NCI-H187 (cell line): ENCODE results near the gene KLHL17.

Experiments
- DNase-seq, 2 experiments: peaks; one replicate each; lab custom pipeline; 2025; lab: John Stamatoyannopoulos, UW

KLHL17 gene

DNA sequence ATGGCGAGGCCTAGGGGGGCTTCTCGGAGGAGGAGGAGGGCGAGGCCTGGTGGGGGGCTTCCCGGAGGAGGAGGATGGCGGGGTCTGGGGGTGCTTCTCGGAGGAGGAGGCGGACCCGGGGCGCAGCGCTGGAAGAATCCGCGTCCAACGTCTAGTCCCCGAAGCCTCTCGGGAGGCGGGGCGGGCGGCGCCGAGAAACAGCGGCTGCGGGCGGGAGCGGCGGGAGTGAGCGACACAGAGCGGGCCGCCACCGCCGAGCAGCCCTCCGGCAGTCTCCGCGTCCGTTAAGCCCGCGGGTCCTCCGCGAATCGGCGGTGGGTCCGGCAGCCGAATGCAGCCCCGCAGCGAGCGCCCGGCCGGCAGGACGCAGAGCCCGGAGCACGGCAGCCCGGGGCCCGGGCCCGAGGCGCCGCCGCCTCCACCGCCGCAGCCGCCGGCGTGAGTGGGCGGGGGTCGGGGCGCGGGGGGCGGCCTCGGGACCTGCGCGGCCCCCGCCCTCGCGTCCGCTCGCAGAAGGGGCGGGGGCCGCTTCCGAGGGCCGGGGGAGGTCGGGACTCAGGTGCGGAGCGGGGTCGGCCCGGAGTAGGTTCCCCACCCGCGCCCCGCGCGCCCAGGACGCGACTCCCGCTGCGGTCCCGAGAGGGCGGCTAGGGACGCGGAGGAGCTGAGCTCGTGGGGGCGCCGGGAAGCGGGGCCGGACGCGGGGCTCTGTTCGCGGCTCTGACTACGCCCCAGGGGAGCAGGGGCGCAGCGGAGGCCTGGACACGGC lies at the start of gene KLHL17:
TSS of gene KLHL17 (plus strand) at position 222 of the 769 bp plus-strand sequence. CDS start at position 332, 110 bp downstream.
- DNase-seq = peak in 1 of 2 experiments; percentile 55

DNA sequence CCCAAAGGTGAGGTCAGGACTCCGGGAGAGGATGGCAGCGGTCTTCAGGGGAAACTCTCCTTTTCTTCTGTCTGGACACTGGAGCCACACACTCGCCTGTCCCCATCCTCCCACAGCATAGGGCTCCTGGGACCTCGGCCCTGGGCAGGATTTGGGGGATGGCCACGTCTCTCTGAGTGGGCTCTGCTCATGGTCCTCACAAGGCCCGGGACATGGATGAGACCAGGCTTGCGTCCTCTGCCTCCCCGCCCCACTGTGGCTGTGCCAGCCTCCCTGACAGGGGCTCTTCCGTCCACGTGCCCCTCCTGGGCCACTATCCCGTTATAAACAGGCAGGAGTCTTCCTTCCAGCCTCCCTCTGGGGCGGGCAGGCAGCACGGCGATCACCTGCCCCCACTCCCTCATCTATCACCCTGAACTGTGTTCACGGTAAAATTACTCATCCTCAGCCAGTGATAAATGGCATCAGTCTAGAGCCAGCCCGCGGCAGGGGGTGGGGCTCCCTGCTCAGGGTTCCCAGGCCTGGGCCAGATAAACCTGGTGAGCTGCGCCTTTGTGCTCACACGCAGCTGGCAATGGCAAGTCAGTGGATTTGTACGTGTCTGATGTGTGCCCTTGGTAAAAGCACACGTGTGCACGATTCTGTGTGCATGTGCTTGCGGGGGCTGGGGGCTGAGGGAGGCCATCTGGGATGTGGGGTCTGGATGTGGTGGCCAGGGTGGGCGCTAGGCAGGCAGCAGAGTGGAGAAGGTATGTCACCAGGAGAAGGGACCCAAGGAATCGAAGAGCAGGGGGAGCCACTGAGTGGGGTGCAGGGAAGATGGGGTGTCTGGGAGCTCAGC lies 49.3 kb upstream of the KLHL17 start:
- peak; percentile 35 to 69 for DNase-seq

DNA sequence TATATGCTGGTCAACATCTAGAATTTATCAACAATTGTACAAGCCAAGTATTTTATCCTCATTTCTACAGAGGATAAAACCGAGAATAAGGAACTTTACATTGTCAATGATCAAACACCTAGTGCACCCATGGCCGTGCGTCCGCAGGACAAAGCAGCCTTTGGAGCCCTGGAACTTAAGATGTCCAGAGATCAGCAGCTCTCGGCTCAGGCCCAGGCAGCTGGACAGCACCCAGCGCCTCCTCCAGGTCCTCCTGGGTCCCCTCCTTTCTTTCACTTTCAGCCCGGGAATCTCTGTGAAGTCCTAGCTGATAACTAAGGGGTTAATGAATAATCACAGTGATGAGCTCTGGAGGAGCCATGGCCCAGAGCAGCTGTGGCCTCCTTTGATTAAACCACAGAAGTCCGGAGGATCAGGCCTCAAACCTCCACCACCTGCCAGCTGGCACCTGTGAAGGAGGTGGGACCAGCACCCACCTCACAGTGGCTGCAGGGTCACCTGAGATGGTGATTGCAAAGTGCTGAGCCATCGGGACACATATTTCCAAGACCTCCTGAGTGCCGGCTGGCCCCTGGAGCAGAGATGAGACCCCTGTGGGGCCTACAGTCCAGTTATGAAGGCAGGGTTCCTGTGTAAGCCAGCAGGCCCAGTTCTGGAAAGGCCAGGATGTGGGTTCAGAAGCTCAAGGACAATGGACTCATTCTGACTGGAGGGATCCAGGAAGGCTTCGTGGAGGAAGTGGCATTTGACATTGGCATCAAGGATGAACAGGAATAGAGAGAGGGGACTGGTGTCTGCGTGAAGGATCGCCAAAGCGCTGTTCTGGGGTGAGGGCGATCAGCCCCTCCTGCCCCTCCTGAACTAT lies 48.3 kb upstream of the KLHL17 start:
- DNase-seq = no peak

DNA sequence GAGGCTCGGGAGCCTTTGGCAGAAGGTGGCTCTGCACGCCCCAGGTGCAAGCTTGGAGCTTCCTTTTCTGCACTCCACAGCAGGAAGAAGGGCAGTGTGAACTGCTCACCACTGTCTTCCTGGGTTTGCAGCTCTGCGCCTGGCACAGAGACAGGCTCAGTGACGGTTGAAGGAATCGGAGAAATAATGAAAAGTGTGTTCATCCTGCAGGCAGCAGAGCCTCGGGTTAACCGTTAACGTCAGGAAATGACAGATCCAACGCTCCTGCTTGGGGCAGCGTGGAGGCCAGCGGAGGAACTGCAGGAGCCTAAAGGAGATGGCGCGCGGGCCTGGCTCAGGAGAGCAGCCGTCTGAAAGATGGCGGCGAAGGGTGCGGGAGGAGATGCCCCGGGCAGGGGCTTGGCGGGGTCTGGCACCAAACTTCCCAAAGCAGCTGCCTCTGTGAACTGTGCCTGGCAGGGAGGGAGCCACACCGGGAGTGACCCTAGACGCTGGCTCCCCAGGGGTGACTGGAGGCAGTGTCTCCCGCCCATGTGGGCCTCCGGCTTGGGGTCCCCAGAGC lies 47.6 kb upstream of the KLHL17 start:
- DNase-seq = no peak

DNA sequence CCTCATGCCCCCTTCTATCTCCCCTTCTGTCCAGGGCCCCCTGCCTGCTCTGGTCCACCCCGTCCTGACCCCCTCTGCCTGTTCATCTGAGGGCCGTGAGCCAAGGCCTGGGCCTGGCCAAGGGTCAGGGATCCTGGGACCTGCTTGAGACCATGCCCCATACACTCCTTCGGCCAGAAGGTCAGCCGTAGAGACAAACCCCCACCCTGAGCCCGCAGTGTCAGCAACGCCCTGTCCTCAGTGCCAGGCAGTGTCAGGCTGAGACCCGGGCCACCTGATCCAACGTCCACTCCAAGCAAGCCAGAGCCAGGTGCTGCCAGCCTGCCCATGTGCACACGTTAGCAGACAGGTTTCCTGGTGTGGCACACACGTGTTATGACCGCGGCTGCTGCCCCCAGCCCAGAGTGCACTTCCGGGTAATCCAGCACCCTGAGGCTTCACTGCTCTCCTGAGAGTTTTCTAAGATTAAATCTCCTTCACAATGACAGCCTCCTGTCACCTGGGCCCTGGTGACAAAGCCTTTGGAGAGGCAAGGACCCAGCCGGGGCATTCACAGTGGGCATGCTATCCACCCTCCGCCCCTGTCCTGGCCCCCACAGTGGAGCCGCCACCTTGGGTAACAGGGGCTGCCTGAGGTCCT lies 46.8 kb upstream of the KLHL17 start:
- no peak for DNase-seq

DNA sequence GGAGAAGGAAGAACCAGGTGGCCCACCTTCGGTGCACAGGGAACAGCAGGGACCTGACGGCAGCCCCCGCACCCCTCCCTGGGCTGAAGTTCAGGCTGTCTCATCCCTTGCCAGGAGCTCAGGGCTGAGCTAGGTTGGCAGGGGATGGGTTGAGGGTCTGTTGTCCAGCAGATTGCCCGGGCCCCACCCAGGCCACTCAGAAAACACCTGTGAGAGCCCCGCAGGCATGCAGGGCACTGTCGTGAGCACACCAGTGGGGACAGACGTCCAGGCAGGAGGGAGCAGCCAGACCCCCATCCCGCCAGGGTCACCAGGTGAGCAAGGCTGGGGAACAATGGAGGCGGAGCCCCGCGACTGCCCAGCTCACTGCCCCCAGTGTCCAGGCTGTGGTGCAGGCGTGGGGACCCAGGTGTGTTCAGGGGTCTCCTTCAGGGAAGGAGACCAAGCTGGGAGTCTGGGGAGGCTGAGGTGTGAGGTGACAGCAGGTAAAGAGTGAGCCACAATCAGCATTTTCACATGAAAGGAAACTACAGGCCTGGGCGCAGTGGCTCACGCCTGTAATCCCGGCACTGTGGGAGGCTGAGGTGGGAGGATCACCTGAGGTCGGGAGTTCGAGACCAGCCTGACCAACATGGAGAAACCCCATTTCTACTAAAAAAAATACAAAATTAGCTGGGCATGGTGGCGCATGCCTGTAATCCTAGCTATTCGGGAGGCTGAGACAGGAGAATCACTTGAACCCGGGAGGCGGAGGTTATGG lies 46.1 kb upstream of the KLHL17 start:
- no peak for DNase-seq

DNA sequence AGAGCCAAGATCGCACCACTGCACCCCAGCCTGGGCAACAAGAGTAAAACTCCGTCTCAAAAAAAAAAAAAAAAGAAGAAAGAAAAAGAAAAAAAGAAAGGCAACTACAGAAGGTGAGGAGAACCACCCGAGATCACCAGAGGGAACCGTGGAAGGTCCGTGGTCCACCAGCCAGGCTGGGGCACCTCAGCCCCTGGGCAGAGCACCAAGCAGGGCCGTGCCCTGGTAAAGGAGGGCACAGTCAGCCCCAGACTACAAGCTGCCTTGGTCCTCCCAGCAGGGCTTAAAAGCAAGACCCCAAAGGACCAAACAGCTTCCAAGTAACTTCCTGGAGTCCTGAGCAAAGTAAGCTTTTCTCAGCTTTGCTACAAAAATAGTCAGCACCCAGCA lies 45.5 kb upstream of the KLHL17 start:
- no peak for DNase-seq

DNA sequence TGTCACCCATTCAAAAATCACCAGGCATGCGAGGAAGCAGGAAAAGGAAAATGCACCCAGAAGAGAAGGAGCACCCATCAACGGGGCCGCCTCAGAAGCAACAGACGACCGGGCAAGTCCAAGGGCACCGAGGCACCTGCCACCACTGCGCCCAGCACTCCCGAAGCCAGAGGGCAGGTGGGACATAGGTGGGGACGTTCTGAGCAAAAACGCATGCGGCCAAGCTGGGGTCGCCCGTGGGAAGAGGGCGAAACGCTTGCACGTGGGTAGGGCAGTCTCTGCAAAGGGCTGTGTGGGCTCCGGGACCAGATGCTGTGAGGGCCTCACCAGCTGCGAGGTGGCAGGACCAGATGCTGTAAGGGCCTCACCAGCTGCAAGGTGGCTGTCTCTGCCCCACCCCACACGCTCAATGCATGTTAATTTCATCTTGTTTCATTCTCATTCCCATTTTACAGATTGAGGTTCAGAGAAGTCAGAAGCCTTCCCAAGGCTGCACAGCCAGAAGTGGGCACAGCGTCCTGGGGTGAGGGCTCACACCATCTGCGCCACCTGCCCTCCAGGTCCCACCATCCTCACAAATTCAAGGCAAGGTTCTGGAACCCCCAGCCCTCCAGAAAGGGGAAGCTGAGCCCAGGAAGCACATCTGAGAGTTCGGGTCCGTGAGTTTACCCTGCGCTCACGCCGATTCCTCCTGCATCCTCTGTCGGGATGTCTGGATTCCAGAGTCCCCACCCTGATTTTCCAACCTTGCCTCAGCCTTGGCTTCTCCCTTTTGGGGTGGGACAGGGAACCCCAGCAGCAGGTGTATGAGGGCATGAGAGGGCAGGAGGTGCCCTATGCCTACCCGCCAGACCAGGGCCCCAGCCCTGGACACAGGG lies 44.9 kb upstream of the KLHL17 start:
- DNase-seq = no peak

DNA sequence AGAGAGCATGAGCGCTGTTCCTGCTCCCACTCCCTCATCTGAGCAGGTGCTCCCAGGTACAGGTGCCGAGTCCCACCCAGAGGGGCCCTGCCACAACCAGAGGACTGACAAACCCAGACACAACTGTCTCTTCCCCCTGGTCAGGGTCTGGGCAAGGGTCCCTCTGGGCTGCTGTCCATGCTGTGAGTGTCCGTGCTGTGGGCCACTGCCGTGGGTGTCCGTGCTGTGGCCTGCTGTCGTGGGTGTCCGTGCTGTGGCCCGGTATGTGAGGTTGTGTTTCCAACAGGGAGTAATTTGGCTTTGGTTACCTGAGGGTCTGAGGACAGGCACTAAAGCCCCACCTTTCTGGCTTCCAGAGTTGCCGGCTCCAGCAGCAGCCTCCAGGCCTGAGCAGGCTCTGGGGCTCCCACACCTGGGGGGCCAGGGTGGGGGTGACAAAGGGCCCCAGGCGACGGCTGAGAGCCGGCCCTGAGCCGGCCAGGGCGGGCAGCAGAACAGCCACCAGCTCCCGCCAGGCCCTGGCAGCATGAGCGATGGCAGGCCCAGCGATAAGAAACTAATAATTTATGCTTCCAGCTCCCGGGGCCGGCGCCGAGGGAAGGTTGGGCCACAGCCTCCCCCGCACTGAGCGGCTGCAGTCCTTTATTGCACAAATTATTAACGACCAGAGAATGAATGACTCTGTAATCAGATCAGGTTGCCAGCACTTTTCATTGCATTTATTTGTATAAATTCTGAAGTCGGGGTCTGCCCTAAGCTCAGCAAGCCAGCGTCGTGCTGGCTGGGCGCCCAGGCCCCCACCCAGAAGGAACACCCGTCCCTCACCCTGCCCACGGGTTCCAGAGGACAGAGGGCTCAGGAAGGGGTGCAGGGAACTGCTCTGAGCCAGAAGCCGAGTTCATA lies 44.0 kb upstream of the KLHL17 start:
- no peak for DNase-seq

DNA sequence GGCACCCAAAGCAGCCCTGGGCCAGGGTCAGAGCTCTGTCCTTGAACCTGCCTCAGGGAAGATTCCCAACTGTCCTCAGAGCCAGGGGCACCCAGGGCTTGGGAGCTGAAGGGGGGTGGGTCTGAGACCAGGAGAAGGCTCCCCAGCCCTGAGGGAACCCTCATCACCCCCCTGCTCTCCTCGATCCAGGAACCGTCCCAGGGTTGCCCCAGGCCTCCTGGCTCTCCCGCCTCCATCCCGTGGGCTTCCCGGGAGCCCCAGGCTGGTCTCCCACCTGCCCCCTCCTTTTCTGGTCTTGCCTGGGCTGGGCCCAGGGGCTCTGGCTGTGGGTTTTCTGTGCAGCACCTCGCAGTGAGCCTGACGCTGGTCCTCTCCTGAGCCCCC lies 43.3 kb upstream of the KLHL17 start:
- DNase-seq = no peak

DNA sequence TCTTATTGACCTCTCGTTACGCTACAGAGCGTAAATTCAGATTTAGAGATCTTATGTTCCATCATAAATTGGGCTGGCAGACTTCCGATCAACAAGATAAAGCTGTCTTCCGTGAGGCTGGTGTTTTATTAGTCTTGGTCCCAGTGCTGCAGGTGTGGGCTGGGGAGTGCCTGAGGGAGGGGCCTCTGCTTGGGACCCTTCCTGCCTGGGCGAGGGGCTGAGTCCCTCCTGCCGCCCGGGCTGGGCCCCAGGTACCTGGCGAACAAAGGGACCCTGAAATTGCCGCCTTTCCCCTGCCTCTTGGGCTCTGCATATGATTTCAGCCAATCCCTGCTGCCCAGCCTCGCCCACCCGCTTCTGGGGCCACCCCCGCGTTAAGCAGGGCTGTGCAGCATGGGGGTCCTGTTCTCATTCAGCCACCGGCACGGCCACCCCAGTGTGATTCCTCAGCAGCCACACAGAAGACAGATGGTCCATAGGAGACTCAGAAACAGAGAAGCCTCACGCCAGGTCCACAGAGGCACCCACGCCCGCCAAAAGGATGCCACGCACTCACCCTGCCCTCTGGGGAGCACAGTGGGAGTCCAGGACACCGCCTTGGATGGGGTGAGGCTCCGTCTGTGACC lies 42.8 kb upstream of the KLHL17 start:
- no peak for DNase-seq

DNA sequence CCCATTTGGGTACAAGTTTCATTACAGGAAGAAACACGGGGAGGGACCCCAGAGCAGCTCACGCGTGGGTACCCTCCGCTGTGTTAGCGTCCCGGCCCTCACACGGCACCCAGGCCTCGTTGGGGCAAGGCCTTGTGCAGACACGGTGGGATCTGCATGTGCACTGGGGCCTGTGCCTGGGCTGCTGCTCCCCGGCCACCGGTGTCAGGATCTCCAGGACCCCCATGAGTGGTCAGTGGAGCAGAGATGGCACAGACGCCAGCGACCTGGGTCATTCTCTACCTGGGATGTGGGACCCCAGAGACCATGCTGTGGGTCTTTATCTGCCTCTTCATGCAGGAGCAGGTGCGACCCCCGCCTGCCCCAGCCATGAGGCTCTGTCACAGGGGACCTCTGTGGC lies 42.0 kb upstream of the KLHL17 start:
- DNase-seq = no peak

DNA sequence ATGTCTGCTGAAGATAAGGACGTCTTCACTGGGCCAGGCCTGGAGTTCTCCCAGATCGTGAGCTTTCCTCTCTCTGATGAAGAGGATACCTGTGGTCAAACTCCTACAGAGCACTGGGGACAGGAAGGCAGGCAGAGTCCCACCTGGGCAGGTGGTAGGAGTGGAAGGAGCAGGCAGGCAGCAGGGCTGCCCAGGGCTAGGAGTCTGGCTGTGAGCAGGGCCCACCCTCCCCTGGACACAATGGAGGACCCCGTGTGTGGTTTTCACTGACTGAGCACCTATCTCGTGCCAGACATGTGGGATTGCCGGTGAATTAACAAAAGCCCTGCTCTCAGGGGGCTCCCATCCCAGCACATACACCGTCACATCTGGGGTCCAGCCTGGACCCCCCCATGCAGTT lies 41.5 kb upstream of the KLHL17 start:
- no peak for DNase-seq

DNA sequence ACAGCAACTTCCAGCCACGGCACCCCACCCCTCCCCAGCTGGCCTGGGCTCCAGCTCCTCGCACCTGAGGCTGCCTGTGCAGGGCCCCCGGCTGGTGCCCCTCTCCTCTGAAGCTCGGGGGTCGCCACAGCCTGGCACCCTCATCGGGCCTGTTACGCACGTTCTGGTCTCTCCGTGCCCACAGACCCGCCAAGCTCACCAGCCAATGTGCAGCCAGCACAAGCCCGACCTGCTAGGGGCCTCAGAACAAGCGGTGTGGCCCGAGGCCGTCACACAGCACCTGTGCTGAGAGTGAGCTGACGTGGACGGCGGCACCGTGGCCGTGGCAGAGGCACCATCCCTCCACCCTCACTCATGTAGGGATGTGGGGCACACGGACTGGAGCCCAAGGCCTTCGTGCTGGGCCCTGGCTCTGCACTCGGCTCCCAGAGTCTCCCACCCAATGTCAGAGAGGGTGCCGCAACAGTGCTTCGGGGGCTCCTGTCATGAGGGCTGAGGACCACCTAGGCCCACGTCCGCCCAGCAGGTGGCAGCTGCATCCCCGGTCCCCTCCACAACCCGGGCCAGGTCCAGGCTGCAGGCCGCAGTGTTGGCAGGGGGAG lies 41.0 kb upstream of the KLHL17 start:
- no peak for DNase-seq

DNA sequence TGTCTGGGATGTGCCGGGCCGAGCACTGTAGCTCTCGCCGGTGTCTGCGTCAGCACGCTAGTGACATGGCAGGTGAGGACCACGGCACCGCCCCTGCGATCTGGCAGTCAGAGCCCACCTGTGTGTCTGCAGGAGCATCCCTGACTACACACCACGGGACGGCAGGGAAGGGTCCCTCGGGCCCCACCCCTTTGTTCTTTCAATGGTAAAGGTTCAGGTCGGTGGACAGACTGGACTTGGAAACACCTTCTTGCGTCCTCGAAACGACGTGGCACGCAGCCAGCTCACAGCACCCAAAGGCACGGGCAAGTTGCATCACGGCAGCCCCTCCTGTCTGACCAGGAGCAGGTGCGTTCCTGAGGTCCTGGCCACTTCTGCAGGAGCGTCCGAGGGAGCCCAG lies 40.4 kb upstream of the KLHL17 start:
- no peak for DNase-seq

DNA sequence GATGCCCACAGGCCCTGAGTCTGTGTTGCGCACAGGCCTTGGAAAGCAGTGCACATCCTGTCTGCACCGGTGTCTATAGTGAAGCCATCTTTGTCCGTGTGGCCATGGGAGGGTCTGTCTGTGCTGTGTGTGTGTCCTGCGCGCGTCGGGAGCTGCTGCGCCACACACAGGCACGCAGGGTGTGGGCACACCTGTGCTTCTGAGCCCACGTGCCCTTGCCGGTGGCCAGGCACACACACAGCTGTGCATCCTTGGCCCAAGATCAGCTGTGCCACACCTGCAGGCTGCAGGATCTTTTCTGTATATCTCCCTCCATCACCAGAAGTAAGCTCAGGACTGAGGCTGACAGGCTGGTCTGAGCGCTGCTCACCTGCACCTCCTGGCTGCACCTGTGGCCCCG lies 39.9 kb upstream of the KLHL17 start:
- peak in 1 of 2 experiments; percentile 36 for DNase-seq

DNA sequence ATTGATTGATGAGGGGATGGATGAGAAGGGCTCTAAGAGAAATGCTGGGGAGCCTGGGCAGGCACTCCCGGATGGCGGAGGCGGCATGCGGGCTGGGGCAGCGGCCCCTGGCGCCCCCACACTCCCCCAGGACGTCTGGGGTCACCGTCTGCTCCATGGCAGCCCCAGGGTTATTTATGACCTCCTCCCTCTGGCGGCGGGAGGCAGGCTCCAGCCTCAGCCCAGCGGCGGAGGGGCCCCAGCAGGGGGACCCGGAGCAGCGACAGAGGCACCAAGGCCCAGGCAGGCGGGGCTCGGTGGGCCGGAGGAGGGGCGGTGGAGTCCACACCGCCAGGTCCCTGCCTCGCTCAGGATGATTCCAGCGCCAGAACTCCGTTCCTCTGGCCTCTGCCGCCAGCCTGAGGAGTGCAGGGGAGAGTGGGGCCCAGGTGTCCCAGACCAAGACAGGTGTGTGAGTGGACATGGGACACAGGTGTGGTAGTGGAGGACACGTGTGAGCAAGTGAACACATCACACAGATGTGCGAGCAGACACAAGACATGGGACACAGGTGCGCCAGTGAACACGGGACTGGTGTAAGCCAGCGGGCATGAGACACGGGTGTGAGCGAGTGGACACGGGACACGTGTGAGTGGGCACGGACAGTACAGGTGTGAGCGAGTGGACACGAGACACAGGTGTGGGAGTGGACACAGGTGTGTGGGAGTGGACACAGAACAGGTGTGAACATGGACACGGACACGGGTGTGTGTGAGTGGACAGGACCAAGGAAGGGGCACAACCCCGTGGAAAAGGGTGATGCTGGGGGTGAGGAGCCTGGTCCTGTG lies 39.2 kb upstream of the KLHL17 start:
- peak; percentile 51 to 87 for DNase-seq
